ENCODE measurements around the gene RNF128.

The RNF128 gene

GRCh38 chrX:106734827-106735226 lies 8.3 kb downstream of the RNF128 start:
- no peak overlapping the region for H3K4me3 ChIP-seq (ENCODE audit: low read depth, low read length)
- CTCF ChIA-PET: no interaction called here
- no peak for TF ChIP-seq CTCF (IDR thresholded peaks at IDR 0.05; ENCODE audit: insufficient read depth, low read length, missing control alignments)
- POLR2A ChIA-PET: no interaction called here
- no peak for DNase-seq (ENCODE audit: low read depth, low spot score)

- no peak for TF ChIP-seq CTCF (IDR thresholded peaks at IDR 0.05; ENCODE audit: insufficient read depth, low read length, missing control alignments)
- no peak overlapping the region for H3K4me3 ChIP-seq (ENCODE audit: low read depth, low read length)
- CTCF ChIA-PET: no interaction called here
- no peak for DNase-seq (ENCODE audit: low read depth, low spot score)
- POLR2A ChIA-PET: no interaction called here
Measured at GRCh38 chrX:106740193-106740780, 13.8 kb downstream of the RNF128 start.

GRCh38 chrX:106742193-106742592 lies 15.7 kb downstream of the RNF128 start:
- POLR2A ChIA-PET: no interaction called here
- CTCF ChIA-PET: no interaction called here
- DNase-seq (ENCODE audit: low read depth, low spot score): no peak
- TF ChIP-seq CTCF (IDR thresholded peaks at IDR 0.05; ENCODE audit: insufficient read depth, low read length, missing control alignments): no peak
- H3K4me3 ChIP-seq (ENCODE audit: low read depth, low read length): no peak overlapping the region

GRCh38 chrX:106742805-106743204 lies 16.3 kb downstream of the RNF128 start:
- TF ChIP-seq CTCF (IDR thresholded peaks at IDR 0.05; ENCODE audit: insufficient read depth, low read length, missing control alignments): no peak
- DNase-seq (ENCODE audit: low read depth, low spot score): no peak
- H3K4me3 ChIP-seq (ENCODE audit: low read depth, low read length): no peak overlapping the region
- CTCF ChIA-PET: no interaction called here
- POLR2A ChIA-PET: no interaction called here

- ChIA-PET CTCF (no interaction called here), POLR2A (no interaction called here)
- no peak overlapping the region for H3K4me3 ChIP-seq (ENCODE audit: low read depth, low read length)
- no peak for TF ChIP-seq CTCF (IDR thresholded peaks at IDR 0.05; ENCODE audit: insufficient read depth, low read length, missing control alignments)
- no peak for DNase-seq (ENCODE audit: low read depth, low spot score)
Measured at GRCh38 chrX:106748377-106748776, 21.9 kb downstream of the RNF128 start.

GRCh38 chrX:106751407-106751806 lies 24.9 kb downstream of the RNF128 start:
- H3K4me3 ChIP-seq (ENCODE audit: low read depth, low read length): no peak overlapping the region
- DNase-seq (ENCODE audit: low read depth, low spot score): no peak
- POLR2A ChIA-PET: no interaction called here
- TF ChIP-seq CTCF (IDR thresholded peaks at IDR 0.05; ENCODE audit: insufficient read depth, low read length, missing control alignments): no peak
- CTCF ChIA-PET: interaction anchor here (0.8 to 1.4 kb wide), 3 partner anchors 140 to 336 kb away, joined by 3 to 4 read pairs (median 4); partner anchors contain the start of gene RADX

Data from AG04449 (cell line).